Fibroblast of pulmonary artery (primary cell): Measurements from ENCODE around the gene LZTS2.

Source experiments
- DNase-seq: peaks from one replicate; pipeline ENCODE4 v3.0.0-alpha.2; 2010; ENCODE audit warnings: low read depth
- H3K4me3 ChIP-seq: replicated peaks from 2 replicates; pipeline ENCODE4 v1.5.1; 2011; ENCODE audit warnings: low read depth, mild to moderate bottlenecking, control low read depth, low read length, moderate library complexity
- TF ChIP-seq, protein P1 (sequence below): IDR thresholded peaks from 2 replicates; pipeline ENCODE4 v1.5.1; 2011; ENCODE audit warnings: mild to moderate bottlenecking, control low read depth, low read length, inconsistent platforms; ENCODE audit errors: missing control alignments

The LZTS2 gene

DNA sequence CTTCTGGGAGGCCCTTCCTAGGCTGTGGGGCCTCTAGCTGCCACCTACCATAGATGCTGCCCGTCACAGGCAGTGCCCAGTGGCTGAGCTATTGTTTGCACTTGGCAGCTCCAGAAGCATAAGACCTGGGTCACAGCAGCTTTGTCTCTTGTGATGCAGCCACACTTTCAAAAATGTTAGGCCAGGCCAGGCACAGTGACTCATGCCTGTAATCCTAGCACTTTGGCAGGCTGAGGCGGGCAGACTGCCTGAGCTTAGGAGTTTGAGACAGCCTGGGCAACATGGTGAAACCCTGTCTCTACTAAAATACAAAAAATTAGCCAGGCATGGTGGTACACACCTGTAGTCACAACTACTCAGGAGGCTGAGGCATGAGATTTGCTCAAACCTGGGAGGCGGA, 52.7 kb downstream of the LZTS2 start:
- DNase-seq: peak; percentile 70
- no peak overlapping the region for H3K4me3 ChIP-seq
- TF ChIP-seq, protein P1, sequence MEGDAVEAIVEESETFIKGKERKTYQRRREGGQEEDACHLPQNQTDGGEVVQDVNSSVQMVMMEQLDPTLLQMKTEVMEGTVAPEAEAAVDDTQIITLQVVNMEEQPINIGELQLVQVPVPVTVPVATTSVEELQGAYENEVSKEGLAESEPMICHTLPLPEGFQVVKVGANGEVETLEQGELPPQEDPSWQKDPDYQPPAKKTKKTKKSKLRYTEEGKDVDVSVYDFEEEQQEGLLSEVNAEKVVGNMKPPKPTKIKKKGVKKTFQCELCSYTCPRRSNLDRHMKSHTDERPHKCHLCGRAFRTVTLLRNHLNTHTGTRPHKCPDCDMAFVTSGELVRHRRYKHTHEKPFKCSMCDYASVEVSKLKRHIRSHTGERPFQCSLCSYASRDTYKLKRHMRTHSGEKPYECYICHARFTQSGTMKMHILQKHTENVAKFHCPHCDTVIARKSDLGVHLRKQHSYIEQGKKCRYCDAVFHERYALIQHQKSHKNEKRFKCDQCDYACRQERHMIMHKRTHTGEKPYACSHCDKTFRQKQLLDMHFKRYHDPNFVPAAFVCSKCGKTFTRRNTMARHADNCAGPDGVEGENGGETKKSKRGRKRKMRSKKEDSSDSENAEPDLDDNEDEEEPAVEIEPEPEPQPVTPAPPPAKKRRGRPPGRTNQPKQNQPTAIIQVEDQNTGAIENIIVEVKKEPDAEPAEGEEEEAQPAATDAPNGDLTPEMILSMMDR: no peak

DNA sequence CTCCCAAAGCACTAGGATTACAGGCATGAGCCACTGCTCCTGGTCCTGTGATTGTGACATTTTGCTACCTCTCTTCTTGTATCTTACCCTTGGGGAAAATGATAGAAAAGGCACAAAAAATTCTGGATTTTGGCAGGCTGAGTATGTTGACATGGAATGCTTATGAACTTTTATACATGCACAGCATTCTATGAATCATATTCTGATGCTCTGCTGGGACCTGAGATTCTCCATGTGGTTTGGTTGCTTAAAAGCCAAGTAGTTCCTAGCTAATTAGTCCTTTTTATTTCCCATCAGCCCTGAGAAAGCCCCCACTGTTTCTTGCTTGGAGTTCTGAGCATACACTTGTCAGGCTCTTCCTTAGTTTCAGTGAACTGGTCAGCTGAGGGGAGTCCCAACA, 53.9 kb downstream of the LZTS2 start:
- TF ChIP-seq, protein P1: no peak
- no peak overlapping the region for H3K4me3 ChIP-seq
- no peak for DNase-seq

DNA sequence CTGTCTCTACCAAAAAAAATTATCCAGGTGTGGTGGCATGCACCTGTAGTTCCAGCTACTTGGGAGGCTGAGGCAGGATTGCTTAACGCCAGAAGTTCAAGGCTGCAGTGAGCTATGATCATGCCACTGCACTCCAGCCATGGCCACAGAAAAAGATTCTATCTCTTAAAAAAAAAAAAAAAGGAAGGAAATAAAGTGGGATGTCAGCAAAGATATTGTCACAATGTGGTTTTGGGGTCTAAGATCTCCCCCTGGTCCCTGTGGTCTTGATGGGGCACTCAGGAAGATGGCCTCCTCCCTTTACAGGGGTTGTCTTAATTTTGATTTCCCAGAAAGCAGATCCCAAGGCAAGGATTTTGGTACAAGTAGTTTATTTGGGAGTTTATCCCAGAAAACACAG, 54.7 kb downstream of the LZTS2 start:
- H3K4me3 ChIP-seq: no peak overlapping the region
- TF ChIP-seq, protein P1: no peak
- no peak for DNase-seq

DNA sequence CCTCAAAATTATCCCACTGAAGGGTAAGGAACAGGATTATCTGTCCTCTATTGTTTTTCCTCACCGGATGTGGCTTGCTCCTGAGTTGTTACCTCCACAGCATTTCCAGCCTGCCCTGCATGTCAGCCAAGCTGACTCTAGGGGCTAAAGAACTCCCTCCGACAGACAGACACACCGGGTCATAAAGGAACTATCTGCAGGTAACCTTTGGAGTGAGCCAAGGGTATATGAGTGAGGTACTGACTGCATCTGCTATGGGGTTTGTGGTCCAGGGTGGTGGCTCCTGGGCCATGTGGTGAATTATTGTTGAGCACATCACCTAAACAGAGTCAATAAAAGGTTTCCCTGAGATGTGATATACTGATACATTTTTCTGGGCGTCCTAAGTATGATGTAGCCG, 55.3 kb downstream of the LZTS2 start:
- no peak for DNase-seq
- no peak overlapping the region for H3K4me3 ChIP-seq
- TF ChIP-seq, protein P1: no peak

DNA sequence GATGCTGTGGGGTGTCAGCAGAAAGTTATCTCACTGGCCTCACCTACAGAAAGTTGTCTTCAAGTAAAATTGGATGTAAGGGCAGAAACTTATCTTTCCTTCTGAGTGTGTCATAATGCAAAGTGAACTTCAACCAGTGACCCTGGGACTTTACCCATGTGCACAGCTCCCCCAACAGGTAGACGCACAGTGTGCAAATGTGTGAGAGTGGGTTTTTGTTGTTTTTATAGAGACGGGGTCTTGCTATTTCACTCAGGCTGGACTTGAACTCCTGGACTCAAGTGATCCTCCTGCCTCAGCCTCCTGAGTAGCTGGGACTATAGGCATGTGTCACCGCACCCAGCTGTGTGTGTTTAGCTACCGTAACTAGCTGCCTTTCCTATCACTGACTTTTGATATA, 55.8 kb downstream of the LZTS2 start:
- TF ChIP-seq, protein P1: no peak
- DNase-seq: no peak
- H3K4me3 ChIP-seq: no peak overlapping the region

DNA sequence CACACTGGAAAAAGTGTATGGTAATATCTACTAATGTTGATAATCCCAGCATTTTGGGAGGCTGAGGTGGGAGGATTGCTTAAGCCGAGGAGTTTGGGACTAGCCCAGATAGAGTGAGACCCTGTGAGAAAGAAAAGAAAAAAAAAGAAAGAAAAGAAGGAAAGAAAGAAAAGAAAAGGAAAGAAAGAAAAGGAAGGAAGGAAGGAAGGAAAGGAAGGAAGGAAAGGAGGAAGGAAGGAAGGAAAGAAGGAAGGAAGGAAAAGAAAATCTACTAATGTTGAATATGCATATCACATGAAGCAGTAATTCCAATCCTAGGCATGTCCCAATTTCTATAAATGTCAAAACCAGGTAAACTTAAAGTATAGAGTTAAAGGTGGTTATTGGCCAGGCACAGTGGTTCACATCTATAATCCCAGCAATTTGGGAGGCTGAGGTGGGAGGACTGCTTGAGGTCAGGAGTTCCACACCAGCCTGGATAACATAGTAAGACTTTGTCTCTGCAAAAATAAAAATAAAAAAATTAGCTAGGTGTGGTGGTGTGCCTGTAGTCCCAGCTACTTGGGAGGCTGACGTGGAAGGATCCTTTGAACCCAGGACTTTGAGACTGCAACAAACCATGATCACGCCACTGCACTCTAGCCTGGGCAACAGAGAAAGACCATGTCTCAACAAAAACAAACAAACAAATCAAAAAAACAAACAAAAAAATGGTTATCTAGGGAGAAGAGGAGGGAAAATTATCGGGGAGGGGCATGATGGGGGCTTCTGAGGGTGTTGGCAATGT, 57.0 kb downstream of the LZTS2 start:
- DNase-seq: no peak

More for the DNA sequence above, 57.0 kb downstream of the LZTS2 start:
- H3K4me3 ChIP-seq: no peak overlapping the region
- TF ChIP-seq, protein P1: no peak
